ENCODE results near the gene OBP2B. TPM values are rescaled to one million over a fixed set of nuclear protein-coding genes. Genes with fewer than 3 reads are reported as not detected.

OBP2B gene
- total RNA-seq, 1 donor: not detected

DNA sequence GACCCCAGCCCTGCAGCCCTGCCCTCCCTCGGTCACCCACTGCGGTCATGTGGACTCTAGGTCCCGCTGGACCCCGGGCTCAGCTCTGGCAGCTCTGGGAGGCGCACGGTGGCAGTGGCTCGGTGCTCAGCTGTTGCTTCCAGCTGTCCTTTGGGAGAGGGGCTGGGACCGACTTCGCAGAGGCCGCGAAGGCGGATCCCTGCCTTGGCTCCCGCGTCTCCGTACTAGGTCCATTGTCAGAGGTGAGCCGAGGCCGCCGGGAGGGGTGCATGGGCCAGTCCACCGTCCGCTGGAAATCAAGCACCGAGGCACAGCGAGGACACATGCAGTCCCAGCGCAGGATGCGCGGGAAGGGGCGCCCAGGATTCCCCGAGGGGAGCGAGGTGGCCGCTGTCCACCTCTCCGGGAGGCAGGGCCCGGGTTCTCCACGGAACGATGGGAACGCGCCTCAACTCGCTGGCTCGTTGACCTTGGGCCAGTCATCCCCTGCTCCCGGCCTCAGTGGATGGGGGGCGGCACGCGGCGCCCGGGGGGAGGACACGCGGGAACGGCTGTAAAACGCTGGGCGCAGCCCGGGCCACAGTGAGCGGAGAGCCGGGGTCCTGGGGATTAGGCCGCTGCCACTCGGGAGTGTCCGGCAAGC lies 46.1 kb downstream of the OBP2B start:
- TF ChIP-seq, protein P1, sequence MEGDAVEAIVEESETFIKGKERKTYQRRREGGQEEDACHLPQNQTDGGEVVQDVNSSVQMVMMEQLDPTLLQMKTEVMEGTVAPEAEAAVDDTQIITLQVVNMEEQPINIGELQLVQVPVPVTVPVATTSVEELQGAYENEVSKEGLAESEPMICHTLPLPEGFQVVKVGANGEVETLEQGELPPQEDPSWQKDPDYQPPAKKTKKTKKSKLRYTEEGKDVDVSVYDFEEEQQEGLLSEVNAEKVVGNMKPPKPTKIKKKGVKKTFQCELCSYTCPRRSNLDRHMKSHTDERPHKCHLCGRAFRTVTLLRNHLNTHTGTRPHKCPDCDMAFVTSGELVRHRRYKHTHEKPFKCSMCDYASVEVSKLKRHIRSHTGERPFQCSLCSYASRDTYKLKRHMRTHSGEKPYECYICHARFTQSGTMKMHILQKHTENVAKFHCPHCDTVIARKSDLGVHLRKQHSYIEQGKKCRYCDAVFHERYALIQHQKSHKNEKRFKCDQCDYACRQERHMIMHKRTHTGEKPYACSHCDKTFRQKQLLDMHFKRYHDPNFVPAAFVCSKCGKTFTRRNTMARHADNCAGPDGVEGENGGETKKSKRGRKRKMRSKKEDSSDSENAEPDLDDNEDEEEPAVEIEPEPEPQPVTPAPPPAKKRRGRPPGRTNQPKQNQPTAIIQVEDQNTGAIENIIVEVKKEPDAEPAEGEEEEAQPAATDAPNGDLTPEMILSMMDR (IDR thresholded peaks at IDR 0.05; ENCODE audit: insufficient read depth, low read length): no peak
- peak overlapping the region; percentile 60 for H3K4me3 ChIP-seq (ENCODE audit: low read depth, low read length)
- DNase-seq (ENCODE audit: low read depth): no peak

- no peak for DNase-seq (ENCODE audit: low read depth)
- H3K4me3 ChIP-seq (ENCODE audit: low read depth, low read length): no peak overlapping the region
- TF ChIP-seq, protein P1 (IDR thresholded peaks at IDR 0.05; ENCODE audit: insufficient read depth, low read length): no peak
These were observed 47.5 kb downstream of the OBP2B start for GRCh38 chr9:133161547-133161950.

- no peak overlapping the region for H3K4me3 ChIP-seq (ENCODE audit: low read depth, low read length)
- peak; percentile 59 for DNase-seq (ENCODE audit: low read depth)
- TF ChIP-seq, protein P1 (IDR thresholded peaks at IDR 0.05; ENCODE audit: insufficient read depth, low read length): peak; percentile 90
These were observed 48.1 kb downstream of the OBP2B start for GRCh38 chr9:133160742-133161546.

GRCh38 chr9:133158695-133159094 lies 50.4 kb downstream of the OBP2B start:
- H3K4me3 ChIP-seq (ENCODE audit: low read depth, low read length): no peak overlapping the region
- no peak for DNase-seq (ENCODE audit: low read depth)
- TF ChIP-seq, protein P1 (IDR thresholded peaks at IDR 0.05; ENCODE audit: insufficient read depth, low read length): no peak

Other genes starting within 250 kb of the OBP2B start
- not detected in 2 replicates for gene GFI1B, start 230.6 kb downstream of the OBP2B start, total RNA-seq (ENCODE audit: low replicate concordance)
- 20.8 and 33.9 TPM in 2 replicates for gene GTF3C5, start 178.3 kb downstream of the OBP2B start, total RNA-seq (ENCODE audit: low replicate concordance)
- gene CEL, start 147.3 kb downstream of the OBP2B start, total RNA-seq (ENCODE audit: low replicate concordance): 0.27 TPM in 1 of 2 replicates, not detected in the other
- 4.3 and 15.6 TPM in 2 replicates for gene RALGDS, start 88.0 kb downstream of the OBP2B start, total RNA-seq (ENCODE audit: low replicate concordance)
- 0.98 and 1.6 TPM in 2 replicates for gene GBGT1, start 45.3 kb downstream of the OBP2B start, total RNA-seq (ENCODE audit: low replicate concordance)
- gene ABO, start 66.0 kb upstream of the OBP2B start, total RNA-seq (ENCODE audit: low replicate concordance): not detected in 2 replicates
- 6.9 and 13.5 TPM in 2 replicates for gene SURF6, start 126.9 kb upstream of the OBP2B start, total RNA-seq (ENCODE audit: low replicate concordance)
- 17.7 and 19.7 TPM in 2 replicates for gene MED22, start 138.9 kb upstream of the OBP2B start, total RNA-seq (ENCODE audit: low replicate concordance)
- 2,301 and 2,411 TPM in 2 replicates for gene RPL7A, start 139.0 kb upstream of the OBP2B start, total RNA-seq (ENCODE audit: low replicate concordance)
- 25.1 and 49.3 TPM in 2 replicates for gene SURF1, start 147.2 kb upstream of the OBP2B start, total RNA-seq (ENCODE audit: low replicate concordance)
- 12.5 and 33.9 TPM in 2 replicates for gene SURF2, start 147.3 kb upstream of the OBP2B start, total RNA-seq (ENCODE audit: low replicate concordance)
- 103 and 275 TPM in 2 replicates for gene SURF4, start 166.8 kb upstream of the OBP2B start, total RNA-seq (ENCODE audit: low replicate concordance)
- gene STKLD1, start 167.1 kb upstream of the OBP2B start, total RNA-seq (ENCODE audit: low replicate concordance): 0.33 and 1.3 TPM in 2 replicates
- gene REXO4, start 208.8 kb upstream of the OBP2B start, total RNA-seq (ENCODE audit: low replicate concordance): 11.7 and 73.3 TPM in 2 replicates
- gene ADAMTS13, start 213.1 kb upstream of the OBP2B start, total RNA-seq (ENCODE audit: low replicate concordance): 1.4 and 2.1 TPM in 2 replicates